ENCODE results near the gene MTOR.
"Not testable (repeated sequence)": the region's sequence is repeated elsewhere in the genome, so short reads cannot be mapped to it uniquely, and the experiment has no call there.

The MTOR gene

DNA sequence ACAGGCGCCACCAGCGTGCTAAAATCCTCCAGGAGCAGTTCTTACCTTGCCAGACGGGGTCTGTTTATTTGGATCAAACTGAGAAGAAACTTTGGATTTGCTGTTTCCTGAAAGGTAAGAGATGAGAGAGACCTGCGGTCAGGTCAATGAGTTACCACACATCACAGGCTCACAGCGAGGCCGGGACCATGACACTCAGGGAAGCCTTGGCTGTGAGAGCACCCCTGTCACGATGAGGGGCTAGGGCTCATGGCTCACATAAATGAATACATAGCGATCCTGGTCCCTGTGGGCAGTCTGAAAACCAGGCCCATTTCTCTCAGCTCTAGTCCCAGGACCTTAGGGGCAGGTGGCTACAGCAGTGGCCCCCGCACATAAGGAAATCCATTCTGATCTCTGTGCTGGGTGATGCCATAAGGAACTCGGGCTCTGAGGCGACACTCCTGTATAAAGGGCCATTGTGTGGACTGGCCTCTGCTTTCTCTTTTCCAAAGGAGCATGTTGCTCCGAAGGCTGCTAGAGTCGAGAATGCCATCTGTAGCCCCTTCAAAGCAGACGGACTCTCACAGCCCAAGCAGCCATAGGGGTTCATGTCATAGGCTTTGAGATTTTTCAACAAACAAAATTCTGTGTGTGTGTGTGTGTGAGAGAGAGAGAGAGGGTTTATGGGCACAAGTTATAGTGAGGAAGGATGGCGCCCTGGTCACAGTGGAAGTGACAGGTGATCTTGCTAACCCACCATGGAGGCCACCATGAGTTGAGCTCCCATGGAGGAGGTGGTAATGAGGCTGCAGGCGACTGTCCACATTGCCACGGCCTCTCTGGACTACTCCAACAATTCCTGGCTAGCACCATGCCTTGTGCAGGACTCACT is 193.5 kb downstream of the MTOR start:
- no peak overlapping the region for H3K4me3 ChIP-seq (ENCODE audit: low read length)
- H3K36me3 ChIP-seq (ENCODE audit: control insufficient read depth, insufficient read depth, low read length), result peaks cover 19% of the 10 kb centered on the region
- no peaks in the 10 kb centered on the region for H3K27me3 ChIP-seq (ENCODE audit: control insufficient read depth, insufficient read depth, low read length)
- H3K9ac ChIP-seq (ENCODE audit: low read length), result no peak overlapping the region
- H3K4me1 ChIP-seq (ENCODE audit: control insufficient read depth, insufficient read depth, low read length), result no peaks in the 10 kb centered on the region
- H3K9me3 ChIP-seq (ENCODE audit: control insufficient read depth, low read length), result no peaks in the 10 kb centered on the region

DNA sequence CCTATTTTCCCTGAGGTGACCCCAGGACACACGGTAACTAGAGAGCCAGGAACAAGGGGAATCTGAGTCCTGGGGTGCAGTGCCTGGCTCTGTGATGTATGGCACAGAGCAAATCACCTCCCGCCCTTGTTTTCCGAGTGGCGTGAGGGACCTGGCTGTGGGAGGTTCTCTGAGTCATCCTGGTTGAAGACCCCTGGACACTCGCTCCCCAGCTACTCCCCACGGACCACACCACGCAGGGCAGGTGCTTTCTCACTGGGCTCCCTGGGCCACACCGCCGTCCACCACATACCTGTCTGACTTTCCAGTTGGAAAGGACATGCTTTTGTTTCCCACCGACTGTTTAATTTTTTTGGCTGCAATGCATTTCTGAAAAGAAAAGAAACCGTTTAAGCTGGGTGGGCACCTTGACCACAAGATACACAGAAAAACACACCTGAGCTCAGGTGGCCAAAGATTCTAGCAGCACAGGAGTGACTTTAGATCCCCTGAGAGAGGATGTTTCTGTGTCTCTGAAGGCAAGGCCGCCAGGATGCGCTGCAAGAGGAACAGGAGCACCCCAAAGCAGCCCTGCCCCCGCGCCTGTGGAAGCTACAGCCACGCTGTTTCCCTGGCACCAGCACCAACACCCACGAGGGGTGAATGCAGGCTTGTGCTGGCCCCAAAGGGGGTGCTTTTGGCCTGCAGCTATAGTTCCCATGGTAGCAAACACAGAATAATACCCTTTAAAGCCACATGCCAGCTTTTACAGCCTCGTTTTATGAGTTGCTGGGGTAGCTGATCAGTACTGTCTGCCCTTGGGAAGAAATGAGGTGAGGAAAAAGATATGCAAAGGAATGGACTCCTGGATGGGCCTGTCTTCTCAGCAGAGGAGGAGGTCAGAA is 194.4 kb downstream of the MTOR start:
- Histone ChIP-seq H3K36me3 (ENCODE audit: control insufficient read depth, insufficient read depth, low read length) (peaks cover 19% of the 10 kb centered on the region), H3K9me3 (ENCODE audit: control insufficient read depth, low read length) (no peaks in the 10 kb centered on the region), H3K27me3 (ENCODE audit: control insufficient read depth, insufficient read depth, low read length) (no peaks in the 10 kb centered on the region), H3K4me3 (ENCODE audit: low read length) (no peak overlapping the region), H3K9ac (ENCODE audit: low read length) (no peak overlapping the region), H3K4me1 (ENCODE audit: control insufficient read depth, insufficient read depth, low read length) (no peaks in the 10 kb centered on the region)

DNA sequence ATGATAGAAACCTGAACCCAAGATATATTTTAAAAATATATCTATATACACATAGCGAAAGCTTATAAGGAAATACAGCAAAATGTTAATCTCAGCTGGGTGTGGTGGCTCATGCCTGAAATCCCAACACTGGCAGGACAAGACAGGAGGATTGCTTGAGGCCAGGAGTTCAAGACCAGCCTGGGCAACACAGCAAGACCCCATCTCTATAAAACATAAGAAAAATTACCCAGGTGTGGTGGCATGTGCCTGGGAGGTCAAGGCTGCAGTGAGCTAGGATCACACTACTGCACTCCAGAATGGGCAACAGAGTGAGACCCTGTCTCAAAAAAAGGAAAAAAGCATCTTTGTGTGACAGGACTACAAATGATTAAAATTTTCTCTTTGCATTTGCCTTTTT is 196.6 kb downstream of the MTOR start:
- Histone ChIP-seq H3K9ac (ENCODE audit: low read length) (no peak overlapping the region), H3K36me3 (ENCODE audit: control insufficient read depth, insufficient read depth, low read length) (peaks cover 19% of the 10 kb centered on the region), H3K9me3 (ENCODE audit: control insufficient read depth, low read length) (no peaks in the 10 kb centered on the region), H3K4me3 (ENCODE audit: low read length) (no peak overlapping the region), H3K27me3 (ENCODE audit: control insufficient read depth, insufficient read depth, low read length) (no peaks in the 10 kb centered on the region), H3K4me1 (ENCODE audit: control insufficient read depth, insufficient read depth, low read length) (peaks cover 7% of the 10 kb centered on the region)

DNA sequence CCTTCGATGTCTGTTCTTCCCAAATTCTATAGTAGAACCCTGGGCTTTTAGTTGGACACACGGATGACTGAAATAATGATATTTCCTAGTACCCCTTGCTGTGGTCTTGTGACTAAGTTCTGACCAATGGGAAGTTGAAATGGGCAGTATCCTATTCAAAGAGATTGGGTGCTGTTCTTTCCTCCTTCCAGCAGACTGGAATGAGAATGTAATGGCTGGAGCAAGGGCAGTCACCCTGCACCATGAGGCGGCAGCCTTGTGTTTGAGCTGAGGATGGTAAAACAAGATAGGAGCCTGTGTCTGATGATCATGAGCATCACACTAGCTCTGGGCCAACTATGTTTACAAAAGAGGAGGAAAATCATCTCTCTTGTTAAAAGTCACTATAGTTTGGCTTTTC is 197.4 kb downstream of the MTOR start:
- Histone ChIP-seq H3K9ac (ENCODE audit: low read length) (no peak overlapping the region), H3K4me3 (ENCODE audit: low read length) (no peak overlapping the region), H3K27me3 (ENCODE audit: control insufficient read depth, insufficient read depth, low read length) (no peaks in the 10 kb centered on the region), H3K36me3 (ENCODE audit: control insufficient read depth, insufficient read depth, low read length) (peaks cover 19% of the 10 kb centered on the region), H3K9me3 (ENCODE audit: control insufficient read depth, low read length) (no peaks in the 10 kb centered on the region), H3K4me1 (ENCODE audit: control insufficient read depth, insufficient read depth, low read length) (peaks cover 9% of the 10 kb centered on the region)

DNA sequence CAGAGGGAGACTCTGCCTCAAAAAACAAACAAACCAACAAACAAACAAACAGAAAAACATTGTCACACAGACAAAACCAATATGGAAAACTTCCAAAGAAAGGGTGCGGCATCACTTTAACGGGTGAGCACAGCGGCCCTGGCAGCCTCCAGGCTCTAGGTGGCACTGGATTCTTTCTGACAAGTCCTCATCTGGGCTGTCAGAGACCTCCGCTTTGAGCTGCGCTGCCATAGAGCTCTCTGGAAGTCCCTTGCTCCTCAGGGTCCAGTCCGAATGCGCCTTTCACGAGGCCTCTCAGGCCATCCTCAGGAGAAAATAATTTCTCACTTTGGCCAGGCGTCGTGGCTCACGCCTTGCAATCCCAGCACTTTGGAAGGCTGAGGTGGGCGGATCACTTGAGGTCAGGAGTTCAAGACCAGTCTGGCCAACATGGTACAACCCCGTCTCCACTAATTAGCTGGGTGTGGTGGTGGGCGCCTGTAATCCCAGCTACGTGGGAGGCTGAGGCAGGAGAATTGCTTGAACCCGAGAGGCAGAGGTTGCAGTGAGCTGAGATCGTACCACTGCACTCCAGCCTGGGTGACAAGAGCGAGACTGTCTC is 198.3 kb downstream of the MTOR start:
- H3K36me3 ChIP-seq (ENCODE audit: control insufficient read depth, insufficient read depth, low read length), result peaks cover 12% of the 10 kb centered on the region

DNA sequence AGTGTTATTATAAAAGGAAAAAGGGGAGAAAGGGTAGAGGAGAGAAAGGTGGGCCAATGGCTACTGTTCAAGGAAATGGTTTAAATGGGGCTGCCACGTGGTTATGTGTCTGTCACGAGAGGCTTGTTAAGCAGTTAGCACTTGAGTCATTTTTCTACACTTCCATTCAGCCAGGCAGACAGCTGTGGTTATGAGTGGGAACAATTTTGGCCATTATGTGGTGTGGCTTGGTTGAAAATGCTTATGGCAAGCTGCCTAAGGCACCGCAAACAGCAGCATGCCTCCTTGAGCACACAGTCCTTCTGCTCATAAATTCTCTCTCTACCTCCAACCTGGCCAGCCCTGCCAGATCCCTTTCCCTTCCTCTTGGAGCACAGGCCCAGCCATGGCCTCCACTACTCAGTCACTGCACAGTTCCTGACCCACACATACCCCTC is 199.4 kb downstream of the MTOR start:
- Histone ChIP-seq H3K9ac (ENCODE audit: low read length) (no peak overlapping the region), H3K4me1 (ENCODE audit: control insufficient read depth, insufficient read depth, low read length) (peaks cover 19% of the 10 kb centered on the region), H3K4me3 (ENCODE audit: low read length) (no peak overlapping the region), H3K9me3 (ENCODE audit: control insufficient read depth, low read length) (no peaks in the 10 kb centered on the region), H3K27me3 (ENCODE audit: control insufficient read depth, insufficient read depth, low read length) (no peaks in the 10 kb centered on the region), H3K36me3 (ENCODE audit: control insufficient read depth, insufficient read depth, low read length) (peaks cover 2% of the 10 kb centered on the region)

More for the DNA sequence above, 198.3 kb downstream of the MTOR start:
- H3K4me3 ChIP-seq (ENCODE audit: low read length); H3K9ac ChIP-seq (ENCODE audit: low read length); H3K27me3 ChIP-seq (ENCODE audit: control insufficient read depth, insufficient read depth, low read length); H3K9me3 ChIP-seq (ENCODE audit: control insufficient read depth, low read length): not testable (repeated sequence)
- peaks cover 13% of the 10 kb centered on the region for H3K4me1 ChIP-seq (ENCODE audit: control insufficient read depth, insufficient read depth, low read length)

DNA sequence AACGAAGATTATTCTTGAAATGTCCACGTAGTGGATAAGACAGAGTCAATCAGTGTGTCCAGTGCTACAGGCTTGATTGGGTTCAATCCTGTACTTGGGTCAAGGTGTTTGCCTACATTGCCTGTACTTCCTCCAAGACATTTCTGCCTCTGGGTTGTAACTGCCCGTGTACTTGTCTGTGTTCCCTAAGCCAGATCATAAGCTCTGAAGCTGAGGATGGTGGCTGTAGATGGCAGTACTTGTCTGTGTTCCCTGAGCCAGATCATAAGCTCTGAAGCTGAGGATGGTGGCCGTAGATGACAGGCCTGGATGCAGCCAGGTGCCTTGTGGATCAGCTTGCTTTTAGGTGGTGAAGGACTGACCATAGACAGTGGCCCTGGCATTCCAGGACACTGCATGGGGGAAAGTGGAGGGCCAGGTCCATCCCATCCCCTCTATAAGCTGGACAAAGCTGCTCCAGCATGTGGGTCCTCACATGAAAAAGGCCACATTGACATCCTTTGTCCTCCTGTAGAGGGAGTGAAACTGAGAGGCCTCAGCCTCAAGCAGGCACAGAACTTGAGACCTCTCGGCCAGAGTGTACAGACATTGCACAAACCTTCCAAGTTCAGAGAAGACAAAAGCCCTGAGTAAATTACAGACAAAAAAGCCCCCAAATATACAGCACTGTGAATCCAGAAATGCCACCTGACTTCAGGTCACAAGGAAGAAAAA is 200.5 kb downstream of the MTOR start:
- no peaks in the 10 kb centered on the region for H3K36me3 ChIP-seq (ENCODE audit: control insufficient read depth, insufficient read depth, low read length)
- peaks cover 19% of the 10 kb centered on the region for H3K4me1 ChIP-seq (ENCODE audit: control insufficient read depth, insufficient read depth, low read length)
- no peak overlapping the region for H3K9ac ChIP-seq (ENCODE audit: low read length)
- H3K27me3 ChIP-seq (ENCODE audit: control insufficient read depth, insufficient read depth, low read length), result no peaks in the 10 kb centered on the region
- no peak overlapping the region for H3K4me3 ChIP-seq (ENCODE audit: low read length)
- no peaks in the 10 kb centered on the region for H3K9me3 ChIP-seq (ENCODE audit: control insufficient read depth, low read length)

DNA sequence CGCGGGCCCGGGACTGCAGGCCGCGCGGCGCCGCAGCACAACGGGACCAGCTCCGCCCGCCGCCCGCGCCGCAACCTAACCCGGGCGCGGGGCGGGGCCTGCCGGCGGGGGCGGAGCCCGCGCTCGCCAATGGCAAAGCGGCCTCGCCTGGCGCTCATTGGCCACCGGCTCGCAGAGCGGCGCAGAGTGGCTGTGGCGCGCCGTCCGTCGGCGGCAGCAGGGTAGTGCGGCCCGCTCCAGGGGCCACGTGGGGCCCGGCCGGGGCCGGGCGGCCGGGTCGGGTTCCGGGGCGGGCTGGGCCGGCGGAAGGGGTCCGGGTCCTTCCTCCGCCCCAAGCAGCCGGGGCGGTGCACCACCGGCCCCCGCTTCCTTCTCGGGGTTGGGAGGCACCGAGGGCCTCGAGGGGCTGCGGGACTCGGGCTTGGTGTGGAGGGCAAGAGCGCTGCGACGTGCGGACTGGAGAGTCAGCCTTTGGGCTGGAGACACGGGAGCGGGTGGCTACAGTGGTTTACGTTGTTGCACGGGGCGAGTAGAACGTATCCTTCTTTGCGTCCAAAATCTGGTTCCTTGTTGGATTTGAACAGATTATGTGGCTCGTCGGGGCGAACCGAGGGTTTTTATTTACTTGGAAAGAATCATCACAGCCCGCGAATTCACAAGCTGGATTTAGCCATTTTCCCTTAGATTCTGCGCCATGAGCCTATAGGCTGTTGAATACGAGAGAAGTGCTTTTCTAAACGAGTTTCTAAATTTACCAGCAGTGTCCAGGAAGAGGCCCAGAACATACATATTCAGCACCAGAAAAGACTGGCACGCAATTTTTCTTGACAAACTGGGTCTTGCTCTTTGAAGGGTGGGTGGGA is 202.2 kb downstream of the MTOR start, which contains the start of gene SRM:
SRM (minus strand) TSS at position 51 of the 863 bp plus-strand sequence. CDS start 75 bp downstream, outside the sequence.
- peak within 1 kb of the TSS; percentile 54 for H3K4me3 ChIP-seq (ENCODE audit: low read length)
- H3K36me3 ChIP-seq (ENCODE audit: control insufficient read depth, insufficient read depth, low read length), result no peaks in the 10 kb centered on the region
- peak within 1 kb of the TSS; percentile 64 for H3K9ac ChIP-seq (ENCODE audit: low read length)
- H3K27me3 ChIP-seq (ENCODE audit: control insufficient read depth, insufficient read depth, low read length), result no peaks in the 10 kb centered on the region
- H3K9me3 ChIP-seq (ENCODE audit: control insufficient read depth, low read length), result no peaks in the 10 kb centered on the region
- peaks cover 19% of the 10 kb centered on the region for H3K4me1 ChIP-seq (ENCODE audit: control insufficient read depth, insufficient read depth, low read length)

DNA sequence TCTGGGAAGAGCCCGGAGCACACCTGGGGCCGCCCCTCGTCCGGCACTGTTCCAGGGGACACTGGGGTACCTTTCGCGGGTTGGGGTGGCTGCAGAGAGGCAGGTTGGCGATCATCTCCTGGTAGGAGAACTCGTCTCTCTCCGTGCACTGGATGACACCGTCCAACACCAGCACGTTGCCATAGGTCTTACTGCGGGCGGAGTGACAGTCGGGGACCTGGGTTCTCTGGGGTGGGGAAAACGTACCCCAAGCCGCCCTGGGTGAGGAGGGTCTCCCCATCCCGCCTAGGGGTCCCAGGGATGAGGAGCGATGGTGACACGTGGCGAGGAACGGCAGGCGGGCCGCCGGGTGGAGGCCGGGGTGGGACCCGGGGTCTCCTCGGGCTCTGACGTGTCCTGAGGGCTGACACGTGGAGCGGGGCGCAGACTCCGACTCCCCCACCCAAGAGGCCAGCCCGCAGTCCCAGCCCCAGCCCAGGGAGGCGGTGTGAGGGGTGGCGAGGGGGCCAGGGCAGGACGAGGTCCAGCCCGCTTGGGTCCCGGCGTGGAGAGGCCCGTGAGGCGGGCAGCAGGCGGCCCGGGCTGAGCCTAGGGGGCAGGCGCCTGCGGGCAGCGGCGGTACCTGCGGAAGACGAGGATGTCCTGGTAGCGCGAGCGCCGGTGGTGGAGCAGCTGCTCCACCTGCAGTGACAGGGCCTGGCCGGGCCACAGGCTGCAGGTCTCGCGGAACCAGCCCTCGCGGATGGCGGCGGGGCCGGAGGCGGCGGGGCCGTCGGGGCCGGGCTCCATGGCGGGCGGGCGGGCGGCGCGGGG is 203.0 kb downstream of the MTOR start:
- Histone ChIP-seq H3K4me3 (ENCODE audit: low read length) (peak overlapping the region; percentile 17), H3K9me3 (ENCODE audit: control insufficient read depth, low read length) (no peaks in the 10 kb centered on the region), H3K9ac (ENCODE audit: low read length) (peak overlapping the region; percentile 64), H3K4me1 (ENCODE audit: control insufficient read depth, insufficient read depth, low read length) (peaks cover 19% of the 10 kb centered on the region), H3K36me3 (ENCODE audit: control insufficient read depth, insufficient read depth, low read length) (no peaks in the 10 kb centered on the region), H3K27me3 (ENCODE audit: control insufficient read depth, insufficient read depth, low read length) (no peaks in the 10 kb centered on the region)

DNA sequence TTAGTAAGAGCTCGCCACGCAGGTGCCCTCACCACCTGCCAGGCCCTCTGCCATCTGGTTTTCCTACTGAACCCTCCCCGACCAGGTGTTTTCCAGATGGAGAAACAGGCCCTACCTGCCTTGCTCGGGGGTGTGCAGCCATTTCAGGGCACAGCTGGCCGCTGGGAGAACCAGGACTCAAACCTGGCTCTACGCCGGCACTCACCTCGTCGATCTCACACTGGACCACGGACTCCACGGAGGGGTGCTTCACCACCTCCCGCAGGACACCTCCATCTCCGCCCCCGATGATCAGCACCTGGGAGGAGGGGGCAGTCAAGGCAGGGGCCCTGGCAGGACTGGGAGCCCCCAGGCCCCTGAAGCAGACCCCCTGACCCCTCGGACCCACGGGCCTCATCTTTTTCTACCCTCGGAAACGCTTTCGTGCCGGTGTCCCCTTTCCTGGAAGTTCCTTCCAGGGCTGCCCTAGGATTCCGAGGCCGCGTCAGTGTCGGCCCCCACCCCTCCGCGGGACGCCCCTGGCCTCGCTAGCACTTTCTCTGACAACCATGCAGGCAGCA is 203.7 kb downstream of the MTOR start:
- Histone ChIP-seq H3K36me3 (ENCODE audit: control insufficient read depth, insufficient read depth, low read length) (no peaks in the 10 kb centered on the region), H3K9ac (ENCODE audit: low read length) (peak overlapping the region; percentile 64)

More for the DNA sequence above, 203.7 kb downstream of the MTOR start:
- peaks cover 19% of the 10 kb centered on the region for H3K4me1 ChIP-seq (ENCODE audit: control insufficient read depth, insufficient read depth, low read length)
- no peaks in the 10 kb centered on the region for H3K9me3 ChIP-seq (ENCODE audit: control insufficient read depth, low read length)
- H3K27me3 ChIP-seq (ENCODE audit: control insufficient read depth, insufficient read depth, low read length), result no peaks in the 10 kb centered on the region
- H3K4me3 ChIP-seq (ENCODE audit: low read length), result peak overlapping the region; percentile 17
